ENCODE data around the gene PRSS2. TPM values are rescaled to one million over a fixed set of nuclear protein-coding genes. Genes with fewer than 3 reads are reported as not detected.
A peak's percentile ranks its signal among the peaks of the same experiment; 100 is the strongest.

PRSS2 gene
- total and polyA plus RNA-seq, 4 donors, result 0.21 TPM; not detected in 3

DNA sequence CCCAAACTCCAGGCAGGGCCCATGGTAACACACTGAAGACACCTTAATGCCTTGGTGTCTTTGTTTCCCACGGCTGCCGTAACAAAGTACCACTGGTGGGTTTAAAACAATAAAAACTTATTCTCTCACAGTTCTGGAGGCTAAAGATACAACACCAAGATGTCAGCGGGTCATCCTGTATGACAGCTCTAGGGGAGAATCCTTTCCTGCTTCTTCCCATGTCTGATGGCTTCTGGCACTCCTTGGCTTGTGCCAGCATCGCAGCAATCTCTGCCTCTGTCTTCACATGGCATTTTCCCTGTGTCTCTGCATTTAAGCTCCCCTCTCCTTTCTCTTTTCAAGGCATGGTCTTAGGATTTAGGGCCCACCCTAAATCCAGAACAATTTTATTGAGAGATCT, 33.1 kb downstream of the PRSS2 start:
- Histone ChIP-seq H3K4me1 (ENCODE audit: control insufficient read depth in 4 of 4, insufficient read depth in 4 of 4, low read length in 3 of 4) (no peaks in the 10 kb centered on the region), H3K9me3 (ENCODE audit: control insufficient read depth in 4 of 4, low read length in 3 of 4) (no peaks in the 10 kb centered on the region), H3K36me3 (ENCODE audit: control insufficient read depth in 4 of 4, insufficient read depth in 3 of 4, low read depth in 1 of 4, low read length in 3 of 4) (no peaks in the 10 kb centered on the region), H3K9ac (ENCODE audit: low read depth in 1 of 2, low read length in 2 of 2) (no peak overlapping the region), H3K27me3 (ENCODE audit: control insufficient read depth in 4 of 4, insufficient read depth in 4 of 4, low read length in 3 of 4) (peaks cover 0 to under 1% (median 0%) of the 10 kb centered on the region in 4 donors), H3K27ac (ENCODE audit: low read depth in 1 of 2, low read length in 2 of 2) (no peak overlapping the region), H3K4me3 (ENCODE audit: low read depth in 1 of 3, low read length in 3 of 3) (no peak overlapping the region)
- TF ChIP-seq TAF1 (conservative IDR thresholded peaks at IDR 0.05) (no peak), EGR1 (IDR thresholded peaks at IDR 0.05; ENCODE audit: low read depth in 2 of 2) (no peak), RAD21 (IDR thresholded peaks at IDR 0.05) (no peak), NR2F2 (IDR thresholded peaks at IDR 0.05) (no peak), JUND (IDR thresholded peaks at IDR 0.05) (no peak), RXRA (IDR thresholded peaks at IDR 0.05) (no peak), FOXA2 (IDR thresholded peaks at IDR 0.05) (no peak), FOXA1 (IDR thresholded peaks at IDR 0.05) (no peak)
- TF ChIP-seq, protein P1, sequence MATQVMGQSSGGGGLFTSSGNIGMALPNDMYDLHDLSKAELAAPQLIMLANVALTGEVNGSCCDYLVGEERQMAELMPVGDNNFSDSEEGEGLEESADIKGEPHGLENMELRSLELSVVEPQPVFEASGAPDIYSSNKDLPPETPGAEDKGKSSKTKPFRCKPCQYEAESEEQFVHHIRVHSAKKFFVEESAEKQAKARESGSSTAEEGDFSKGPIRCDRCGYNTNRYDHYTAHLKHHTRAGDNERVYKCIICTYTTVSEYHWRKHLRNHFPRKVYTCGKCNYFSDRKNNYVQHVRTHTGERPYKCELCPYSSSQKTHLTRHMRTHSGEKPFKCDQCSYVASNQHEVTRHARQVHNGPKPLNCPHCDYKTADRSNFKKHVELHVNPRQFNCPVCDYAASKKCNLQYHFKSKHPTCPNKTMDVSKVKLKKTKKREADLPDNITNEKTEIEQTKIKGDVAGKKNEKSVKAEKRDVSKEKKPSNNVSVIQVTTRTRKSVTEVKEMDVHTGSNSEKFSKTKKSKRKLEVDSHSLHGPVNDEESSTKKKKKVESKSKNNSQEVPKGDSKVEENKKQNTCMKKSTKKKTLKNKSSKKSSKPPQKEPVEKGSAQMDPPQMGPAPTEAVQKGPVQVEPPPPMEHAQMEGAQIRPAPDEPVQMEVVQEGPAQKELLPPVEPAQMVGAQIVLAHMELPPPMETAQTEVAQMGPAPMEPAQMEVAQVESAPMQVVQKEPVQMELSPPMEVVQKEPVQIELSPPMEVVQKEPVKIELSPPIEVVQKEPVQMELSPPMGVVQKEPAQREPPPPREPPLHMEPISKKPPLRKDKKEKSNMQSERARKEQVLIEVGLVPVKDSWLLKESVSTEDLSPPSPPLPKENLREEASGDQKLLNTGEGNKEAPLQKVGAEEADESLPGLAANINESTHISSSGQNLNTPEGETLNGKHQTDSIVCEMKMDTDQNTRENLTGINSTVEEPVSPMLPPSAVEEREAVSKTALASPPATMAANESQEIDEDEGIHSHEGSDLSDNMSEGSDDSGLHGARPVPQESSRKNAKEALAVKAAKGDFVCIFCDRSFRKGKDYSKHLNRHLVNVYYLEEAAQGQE (IDR thresholded peaks at IDR 0.05), result no peak
- TF ChIP-seq, protein P2, sequence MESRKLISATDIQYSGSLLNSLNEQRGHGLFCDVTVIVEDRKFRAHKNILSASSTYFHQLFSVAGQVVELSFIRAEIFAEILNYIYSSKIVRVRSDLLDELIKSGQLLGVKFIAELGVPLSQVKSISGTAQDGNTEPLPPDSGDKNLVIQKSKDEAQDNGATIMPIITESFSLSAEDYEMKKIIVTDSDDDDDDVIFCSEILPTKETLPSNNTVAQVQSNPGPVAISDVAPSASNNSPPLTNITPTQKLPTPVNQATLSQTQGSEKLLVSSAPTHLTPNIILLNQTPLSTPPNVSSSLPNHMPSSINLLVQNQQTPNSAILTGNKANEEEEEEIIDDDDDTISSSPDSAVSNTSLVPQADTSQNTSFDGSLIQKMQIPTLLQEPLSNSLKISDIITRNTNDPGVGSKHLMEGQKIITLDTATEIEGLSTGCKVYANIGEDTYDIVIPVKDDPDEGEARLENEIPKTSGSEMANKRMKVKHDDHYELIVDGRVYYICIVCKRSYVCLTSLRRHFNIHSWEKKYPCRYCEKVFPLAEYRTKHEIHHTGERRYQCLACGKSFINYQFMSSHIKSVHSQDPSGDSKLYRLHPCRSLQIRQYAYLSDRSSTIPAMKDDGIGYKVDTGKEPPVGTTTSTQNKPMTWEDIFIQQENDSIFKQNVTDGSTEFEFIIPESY (IDR thresholded peaks at IDR 0.05), result no peak
- peak; percentile 10 for DNase-seq (ENCODE audit: low spot score)
- WGBS, result 88% methylated on average over 4 of the region's 4 CpGs

DNA sequence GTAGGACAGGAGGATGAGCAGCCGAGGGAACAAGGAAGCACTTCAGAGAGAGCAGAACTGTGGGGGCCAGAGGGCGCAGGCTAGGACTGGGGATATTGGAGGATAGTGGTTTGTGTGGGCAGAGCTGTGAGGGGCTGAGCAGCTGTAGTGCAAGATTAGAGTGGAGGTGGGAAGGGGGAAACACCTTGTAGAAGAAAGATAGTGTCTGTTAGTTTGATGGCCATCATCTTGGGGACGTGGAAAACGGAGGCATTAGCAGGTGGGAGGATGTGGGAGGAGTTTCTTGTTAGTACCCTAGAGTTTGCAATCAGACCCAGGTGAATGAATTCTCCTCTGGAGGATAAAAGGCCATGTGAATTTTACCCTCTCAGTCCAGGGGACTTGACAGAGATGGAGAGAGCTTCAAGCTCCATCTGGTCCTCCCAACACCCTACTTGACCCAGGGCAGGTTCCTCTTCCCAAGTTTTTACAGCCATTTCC, 34.0 kb downstream of the PRSS2 start:
- 56% methylated on average over 4 of the region's 4 CpGs for WGBS
- no peaks in the 10 kb centered on the region for H3K27me3 ChIP-seq (ENCODE audit: control insufficient read depth in 4 of 4, insufficient read depth in 4 of 4, low read length in 3 of 4)
- no peak overlapping the region for H3K9ac ChIP-seq (ENCODE audit: low read depth in 1 of 2, low read length in 2 of 2)
- TF ChIP-seq EGR1 (IDR thresholded peaks at IDR 0.05; ENCODE audit: low read depth in 2 of 2) (no peak), YY1 (IDR thresholded peaks at IDR 0.05) (no peak), GABPA (IDR thresholded peaks at IDR 0.05 in 1 of 2, conservative IDR thresholded peaks at IDR 0.05 in 1 of 2) (no peak), HNF4G (IDR thresholded peaks at IDR 0.05) (no peak), HNF4A (conservative IDR thresholded peaks at IDR 0.05) (no peak), FOXA2 (IDR thresholded peaks at IDR 0.05) (no peak), RAD21 (IDR thresholded peaks at IDR 0.05) (no peak), TAF1 (conservative IDR thresholded peaks at IDR 0.05) (no peak), RXRA (IDR thresholded peaks at IDR 0.05) (no peak), NR2F2 (IDR thresholded peaks at IDR 0.05) (no peak)
- TF ChIP-seq, protein P2 (IDR thresholded peaks at IDR 0.05), result no peak
- TF ChIP-seq, protein P3, sequence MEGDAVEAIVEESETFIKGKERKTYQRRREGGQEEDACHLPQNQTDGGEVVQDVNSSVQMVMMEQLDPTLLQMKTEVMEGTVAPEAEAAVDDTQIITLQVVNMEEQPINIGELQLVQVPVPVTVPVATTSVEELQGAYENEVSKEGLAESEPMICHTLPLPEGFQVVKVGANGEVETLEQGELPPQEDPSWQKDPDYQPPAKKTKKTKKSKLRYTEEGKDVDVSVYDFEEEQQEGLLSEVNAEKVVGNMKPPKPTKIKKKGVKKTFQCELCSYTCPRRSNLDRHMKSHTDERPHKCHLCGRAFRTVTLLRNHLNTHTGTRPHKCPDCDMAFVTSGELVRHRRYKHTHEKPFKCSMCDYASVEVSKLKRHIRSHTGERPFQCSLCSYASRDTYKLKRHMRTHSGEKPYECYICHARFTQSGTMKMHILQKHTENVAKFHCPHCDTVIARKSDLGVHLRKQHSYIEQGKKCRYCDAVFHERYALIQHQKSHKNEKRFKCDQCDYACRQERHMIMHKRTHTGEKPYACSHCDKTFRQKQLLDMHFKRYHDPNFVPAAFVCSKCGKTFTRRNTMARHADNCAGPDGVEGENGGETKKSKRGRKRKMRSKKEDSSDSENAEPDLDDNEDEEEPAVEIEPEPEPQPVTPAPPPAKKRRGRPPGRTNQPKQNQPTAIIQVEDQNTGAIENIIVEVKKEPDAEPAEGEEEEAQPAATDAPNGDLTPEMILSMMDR (IDR thresholded peaks at IDR 0.05; ENCODE audit: low read depth, low read length, missing input control), result no peak
- TF ChIP-seq, protein P1 (IDR thresholded peaks at IDR 0.05), result no peak
- TF ChIP-seq, protein P4, sequence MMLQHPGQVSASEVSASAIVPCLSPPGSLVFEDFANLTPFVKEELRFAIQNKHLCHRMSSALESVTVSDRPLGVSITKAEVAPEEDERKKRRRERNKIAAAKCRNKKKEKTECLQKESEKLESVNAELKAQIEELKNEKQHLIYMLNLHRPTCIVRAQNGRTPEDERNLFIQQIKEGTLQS (IDR thresholded peaks at IDR 0.05), result no peak
- no peaks in the 10 kb centered on the region for H3K4me1 ChIP-seq (ENCODE audit: control insufficient read depth in 4 of 4, insufficient read depth in 4 of 4, low read length in 3 of 4)
- no peaks in the 10 kb centered on the region for H3K36me3 ChIP-seq (ENCODE audit: control insufficient read depth in 4 of 4, insufficient read depth in 3 of 4, low read depth in 1 of 4, low read length in 3 of 4)
- DNase-seq (ENCODE audit: low spot score), result peak; percentile 22
- H3K9me3 ChIP-seq (ENCODE audit: control insufficient read depth in 4 of 4, low read length in 3 of 4), result no peaks in the 10 kb centered on the region
- peak overlapping the region in 1 of 2 donors; percentile 13 for H3K27ac ChIP-seq (ENCODE audit: low read depth in 1 of 2, low read length in 2 of 2)
- H3K4me3 ChIP-seq (ENCODE audit: low read depth in 1 of 3, low read length in 3 of 3), result no peak overlapping the region
